Measurements from ENCODE around the gene C6orf89.

DNA sequence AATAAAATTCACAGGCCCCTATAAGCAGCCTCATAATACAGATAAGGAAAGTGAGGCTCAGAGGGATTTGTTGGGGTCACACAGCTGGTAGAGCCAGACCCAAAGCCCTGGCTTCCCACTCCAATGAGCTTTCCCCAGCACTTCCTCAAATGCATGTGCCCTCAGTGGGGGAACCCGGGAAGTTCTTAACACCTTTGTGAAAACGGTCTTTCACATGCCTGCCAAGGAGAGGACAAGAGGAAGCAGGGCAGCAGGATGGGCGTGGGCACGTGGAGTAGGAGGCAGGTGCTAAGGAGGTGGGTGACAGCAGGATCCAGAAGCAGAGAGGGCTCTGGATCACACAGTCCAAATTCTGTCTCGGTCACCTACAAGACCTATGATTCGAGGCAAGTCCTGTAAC lies 69.4 kb downstream of the C6orf89 start:
- TF ChIP-seq, protein P1, sequence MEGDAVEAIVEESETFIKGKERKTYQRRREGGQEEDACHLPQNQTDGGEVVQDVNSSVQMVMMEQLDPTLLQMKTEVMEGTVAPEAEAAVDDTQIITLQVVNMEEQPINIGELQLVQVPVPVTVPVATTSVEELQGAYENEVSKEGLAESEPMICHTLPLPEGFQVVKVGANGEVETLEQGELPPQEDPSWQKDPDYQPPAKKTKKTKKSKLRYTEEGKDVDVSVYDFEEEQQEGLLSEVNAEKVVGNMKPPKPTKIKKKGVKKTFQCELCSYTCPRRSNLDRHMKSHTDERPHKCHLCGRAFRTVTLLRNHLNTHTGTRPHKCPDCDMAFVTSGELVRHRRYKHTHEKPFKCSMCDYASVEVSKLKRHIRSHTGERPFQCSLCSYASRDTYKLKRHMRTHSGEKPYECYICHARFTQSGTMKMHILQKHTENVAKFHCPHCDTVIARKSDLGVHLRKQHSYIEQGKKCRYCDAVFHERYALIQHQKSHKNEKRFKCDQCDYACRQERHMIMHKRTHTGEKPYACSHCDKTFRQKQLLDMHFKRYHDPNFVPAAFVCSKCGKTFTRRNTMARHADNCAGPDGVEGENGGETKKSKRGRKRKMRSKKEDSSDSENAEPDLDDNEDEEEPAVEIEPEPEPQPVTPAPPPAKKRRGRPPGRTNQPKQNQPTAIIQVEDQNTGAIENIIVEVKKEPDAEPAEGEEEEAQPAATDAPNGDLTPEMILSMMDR (IDR thresholded peaks at IDR 0.05) = no peak
- no peak for TF ChIP-seq EP300 (IDR thresholded peaks at IDR 0.05)
